Measurements from ENCODE around the gene MMEL1.
"Not testable (repeated sequence)": the region's sequence is repeated elsewhere in the genome, so short reads cannot be mapped to it uniquely, and the experiment has no call there.

DNA sequence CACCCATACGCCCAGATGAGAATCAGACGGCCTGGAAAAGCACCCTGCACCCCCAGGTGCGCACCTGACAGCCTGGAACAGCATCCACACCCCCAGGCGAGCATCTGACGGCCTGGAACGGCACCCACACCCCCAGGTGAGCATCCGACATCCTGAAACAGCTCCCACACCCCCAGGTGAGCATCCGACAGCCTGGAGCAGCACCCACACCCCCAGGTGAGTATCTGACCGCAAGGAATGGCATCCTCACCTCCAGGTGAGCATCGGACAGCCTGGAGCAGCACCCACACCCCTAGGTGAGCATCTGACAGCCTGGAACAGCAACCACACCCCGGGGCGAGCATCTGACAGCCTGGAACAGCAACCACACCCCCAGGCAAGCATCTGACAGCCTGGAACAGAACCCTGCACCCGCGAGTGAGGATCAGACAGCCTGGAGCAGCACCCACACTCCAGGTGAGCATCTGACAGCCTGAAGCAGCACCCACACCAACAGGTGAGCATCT is 21.7 kb upstream of the MMEL1 start:
- TF ChIP-seq EZH2 (IDR thresholded peaks at IDR 0.05; ENCODE audit: borderline replicate concordance), result not testable (repeated sequence)
- TF ChIP-seq, protein P1, sequence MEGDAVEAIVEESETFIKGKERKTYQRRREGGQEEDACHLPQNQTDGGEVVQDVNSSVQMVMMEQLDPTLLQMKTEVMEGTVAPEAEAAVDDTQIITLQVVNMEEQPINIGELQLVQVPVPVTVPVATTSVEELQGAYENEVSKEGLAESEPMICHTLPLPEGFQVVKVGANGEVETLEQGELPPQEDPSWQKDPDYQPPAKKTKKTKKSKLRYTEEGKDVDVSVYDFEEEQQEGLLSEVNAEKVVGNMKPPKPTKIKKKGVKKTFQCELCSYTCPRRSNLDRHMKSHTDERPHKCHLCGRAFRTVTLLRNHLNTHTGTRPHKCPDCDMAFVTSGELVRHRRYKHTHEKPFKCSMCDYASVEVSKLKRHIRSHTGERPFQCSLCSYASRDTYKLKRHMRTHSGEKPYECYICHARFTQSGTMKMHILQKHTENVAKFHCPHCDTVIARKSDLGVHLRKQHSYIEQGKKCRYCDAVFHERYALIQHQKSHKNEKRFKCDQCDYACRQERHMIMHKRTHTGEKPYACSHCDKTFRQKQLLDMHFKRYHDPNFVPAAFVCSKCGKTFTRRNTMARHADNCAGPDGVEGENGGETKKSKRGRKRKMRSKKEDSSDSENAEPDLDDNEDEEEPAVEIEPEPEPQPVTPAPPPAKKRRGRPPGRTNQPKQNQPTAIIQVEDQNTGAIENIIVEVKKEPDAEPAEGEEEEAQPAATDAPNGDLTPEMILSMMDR (IDR thresholded peaks at IDR 0.05; ENCODE audit: poor library complexity), result not testable (repeated sequence)

All from hepatocyte (in vitro differentiated cells).